Esophagus squamous epithelium (tissue), 4 donors: ENCODE data around the gene TRAPPC2.

Experiments
- CTCF ChIP-seq, 6 experiments: fragments of 450-650 bp in 4 of 6; fragments of 200-600 bp in 2 of 6; sonication (generic) in 2 of 6; IDR thresholded peaks; one replicate each; pipeline ENCODE4 v1.5.1; 2016 to 2019; ENCODE audit warnings: antibody characterized with exemption in 6 of 6, mild to moderate bottlenecking in 4 of 6, moderate library complexity in 4 of 6
- POLR2A ChIP-seq, 4 donors: fragments of 450-650 bp; IDR thresholded peaks; one replicate each; pipeline ENCODE4 v1.6.1; 2017; ENCODE audit warnings: antibody characterized with exemption in 4 of 4, mild to moderate bottlenecking in 4 of 4, moderate library complexity in 3 of 4

DNA sequence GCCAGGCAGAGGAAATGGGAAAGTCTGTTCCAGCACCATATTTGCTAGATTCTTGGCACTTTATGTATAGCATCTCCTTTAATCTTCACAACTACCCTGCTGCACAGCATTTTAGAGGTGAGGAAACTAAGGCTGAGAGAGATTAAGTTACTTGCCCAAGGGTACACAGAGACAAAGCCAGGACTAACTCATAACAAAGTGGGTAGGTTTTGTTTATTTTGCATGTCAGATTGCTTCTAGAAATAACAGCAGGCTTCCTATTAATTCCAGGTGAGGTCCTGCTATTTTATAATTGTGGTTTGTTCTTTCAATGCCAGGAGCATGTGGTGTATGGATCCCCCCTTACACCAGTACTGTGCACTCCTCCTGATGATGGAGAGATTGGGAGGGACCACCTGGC is 66.5 kb downstream of the TRAPPC2 start:
- TF ChIP-seq CTCF (IDR thresholded peaks at IDR 0.05): no peak
- TF ChIP-seq POLR2A (IDR thresholded peaks at IDR 0.05): no peak
